Measurements from ENCODE around the gene ARMH2.
"Not testable (repeated sequence)": the region's sequence is repeated elsewhere in the genome, so short reads cannot be mapped to it uniquely, and the experiment has no call there.

Gene ARMH2

GRCh38 chr6:24809728-24810127, 11.0 kb upstream of the ARMH2 start:
- no peak for DNase-seq

GRCh38 chr6:24807584-24807983, 8.9 kb upstream of the ARMH2 start:
- no peak for DNase-seq

- no peak for DNase-seq
Measured at GRCh38 chr6:24802271-24803059, 3.7 kb upstream of the ARMH2 start.

GRCh38 chr6:24799541-24799915, 811 bp upstream of the ARMH2 start:
- DNase-seq: no peak

- DNase-seq: no peak
Measured at GRCh38 chr6:24797596-24798216, 1.0 kb downstream of the ARMH2 start.

- no peak for DNase-seq
Measured at GRCh38 chr6:24796616-24797290, 2.0 kb downstream of the ARMH2 start.

GRCh38 chr6:24795106-24795505, 3.6 kb downstream of the ARMH2 start:
- DNase-seq: no peak

GRCh38 chr6:24788031-24788665, 10.6 kb downstream of the ARMH2 start:
- DNase-seq: no peak

- no peak for DNase-seq
Measured at GRCh38 chr6:24780206-24780605, 18.5 kb downstream of the ARMH2 start.

- DNase-seq: no peak
Measured at GRCh38 chr6:24779416-24780016, 19.2 kb downstream of the ARMH2 start.

GRCh38 chr6:24778878-24779277, 19.8 kb downstream of the ARMH2 start:
- DNase-seq: no peak

GRCh38 chr6:24778121-24778520, 20.6 kb downstream of the ARMH2 start:
- no peak for DNase-seq

- no peak for DNase-seq
Measured at GRCh38 chr6:24777227-24777626, 21.5 kb downstream of the ARMH2 start.

- peak; percentile 38 for DNase-seq
Measured at GRCh38 chr6:24775520-24776058, 23.1 kb downstream of the ARMH2 start.

- DNase-seq: peak; percentile 87
Measured at GRCh38 chr6:24774696-24775519, 23.8 kb downstream of the ARMH2 start, which contains the start of gene GMNN. TSS of gene GMNN (plus strand) at chr6:24774937. CDS start at chr6:24777247, 2,310 bp downstream.

GRCh38 chr6:24768361-24768760, 30.4 kb downstream of the ARMH2 start:
- DNase-seq: no peak

- DNase-seq: no peak
Measured at GRCh38 chr6:24766680-24767462, 31.8 kb downstream of the ARMH2 start.

- DNase-seq: not testable (repeated sequence)
Measured at GRCh38 chr6:24765968-24766367, 32.7 kb downstream of the ARMH2 start.

GRCh38 chr6:24764833-24765828, 33.6 kb downstream of the ARMH2 start:
- DNase-seq: not testable (repeated sequence)

- DNase-seq: no peak
Measured at GRCh38 chr6:24763578-24763977, 35.1 kb downstream of the ARMH2 start.
